ENCODE results near the gene NEURL3. TPM values are rescaled to one million over a fixed set of nuclear protein-coding genes. Genes with fewer than 3 reads are reported as not detected.

Gene NEURL3
- total and polyA plus RNA-seq, 2 experiments from 2014 or later = not detected

- peak overlapping the region; percentile 83 for H3K9ac ChIP-seq
- H3K27ac ChIP-seq = no peak overlapping the region
- peak overlapping the region; percentile 71 for H3K4me2 ChIP-seq (ENCODE audit: unreplicated experiment)
- H3K9me2 ChIP-seq (ENCODE audit: insufficient read depth) = no peaks in the 10 kb centered on the region
- DNase-seq = peak; percentile 66
- H3K27me3 ChIP-seq (replicated peaks; ENCODE audit: insufficient read depth) = no peaks in the 10 kb centered on the region
- peaks cover 48% of the 10 kb centered on the region for H3K4me1 ChIP-seq (ENCODE audit: insufficient read depth)
- no peaks in the 10 kb centered on the region for H3K9me3 ChIP-seq (ENCODE audit: low read depth)
- WGBS, 2 experiments (ENCODE audit: low coverage in 1 of 2, low lambda C conversion rate in 2 of 2, missing lambda C conversion rate in 2 of 2) = 28 to 36% methylated on average over 22 to 24 of the region's 24 CpGs
- H3F3A ChIP-seq (ENCODE audit: insufficient read depth) = peaks cover 38% of the 10 kb centered on the region
- H4K20me1 ChIP-seq (ENCODE audit: insufficient read depth) = 0 out of 2 replicates have a peak, but pooled peaks cover 5% of the 10 kb centered on the region
- TF ChIP-seq EZH2 (IDR thresholded peaks at IDR 0.05; ENCODE audit: insufficient read depth, poor library complexity, severe bottlenecking) (no peak), EZH2phosphoT487 (IDR thresholded peaks at IDR 0.05; ENCODE audit: insufficient read depth, low read depth) (no peak)
- no peaks in the 10 kb centered on the region for H3K36me3 ChIP-seq (ENCODE audit: low read depth)
- H3K79me2 ChIP-seq (ENCODE audit: insufficient read depth) = peaks cover 35% of the 10 kb centered on the region
- H2AFZ ChIP-seq = no peak overlapping the region
- in situ Hi-C loops (cut with MboI) = no loop called here
- peak overlapping the region; percentile 74 for H3K4me3 ChIP-seq
Observed at GRCh38 chr2:96538487-96539214, 33.5 kb upstream of the NEURL3 start.

- Histone ChIP-seq H3K79me2 (ENCODE audit: insufficient read depth) (peaks cover 28% of the 10 kb centered on the region), H4K20me1 (ENCODE audit: insufficient read depth) (0 out of 2 replicates have a peak, but pooled peaks cover 5% of the 10 kb centered on the region), H3K27me3 (replicated peaks; ENCODE audit: insufficient read depth) (no peaks in the 10 kb centered on the region), H3K9me3 (ENCODE audit: low read depth) (no peaks in the 10 kb centered on the region), H3K9ac (peak overlapping the region; percentile 83), H3K27ac (no peak overlapping the region), H3K36me3 (ENCODE audit: low read depth) (no peaks in the 10 kb centered on the region), H3K4me3 (peak overlapping the region; percentile 74), H3K4me2 (ENCODE audit: unreplicated experiment) (peak overlapping the region; percentile 71), H3K4me1 (ENCODE audit: insufficient read depth) (peaks cover 55% of the 10 kb centered on the region), H2AFZ (no peak overlapping the region), H3K9me2 (ENCODE audit: insufficient read depth) (no peaks in the 10 kb centered on the region), H3F3A (ENCODE audit: insufficient read depth) (peaks cover 46% of the 10 kb centered on the region)
- 5 to 9% methylated on average over 32 to 36 of the region's 36 CpGs for WGBS, 2 experiments (ENCODE audit: low coverage in 1 of 2, low lambda C conversion rate in 2 of 2, missing lambda C conversion rate in 2 of 2)
- TF ChIP-seq EZH2 (IDR thresholded peaks at IDR 0.05; ENCODE audit: insufficient read depth, poor library complexity, severe bottlenecking) = no peak
- TF ChIP-seq EZH2phosphoT487 (IDR thresholded peaks at IDR 0.05; ENCODE audit: insufficient read depth, low read depth) = no peak
- DNase-seq = peak; percentile 39
- in situ Hi-C loops (cut with MboI) = no loop called here
Observed at GRCh38 chr2:96537734-96538486, 32.8 kb upstream of the NEURL3 start.

- peak; percentile 80 for DNase-seq
- H2AFZ ChIP-seq = peak overlapping the region; percentile 47
- TF ChIP-seq EZH2 (IDR thresholded peaks at IDR 0.05; ENCODE audit: insufficient read depth, poor library complexity, severe bottlenecking) = no peak
- no peak for TF ChIP-seq EZH2phosphoT487 (IDR thresholded peaks at IDR 0.05; ENCODE audit: insufficient read depth, low read depth)
Observed at GRCh38 chr2:96537066-96537733, 32.0 kb upstream of the NEURL3 start.

GRCh38 chr2:96536445-96537065 lies 31.4 kb upstream of the NEURL3 start, which contains the start of gene ARID5A:
Gene ARID5A (plus strand): TSS chr2:96536752. CDS start chr2:96536827, 75 bp downstream.
- in situ Hi-C loops (cut with MboI) = no loop called here
- Histone ChIP-seq H3K36me3 (ENCODE audit: low read depth) (no peaks in the 10 kb centered on the region), H3F3A (ENCODE audit: insufficient read depth) (peaks cover 49% of the 10 kb centered on the region), H3K4me2 (ENCODE audit: unreplicated experiment) (peak within 1 kb of the TSS; percentile 71), H3K9ac (peak within 1 kb of the TSS; percentile 83), H3K4me1 (ENCODE audit: insufficient read depth) (peaks cover 62% of the 10 kb centered on the region), H2AFZ (peak within 1 kb of the TSS; percentile 47), H3K9me2 (ENCODE audit: insufficient read depth) (no peaks in the 10 kb centered on the region), H3K27ac (peak within 1 kb of the TSS; percentile 34), H4K20me1 (ENCODE audit: insufficient read depth) (0 out of 2 replicates have a peak, but pooled peaks cover 5% of the 10 kb centered on the region), H3K27me3 (replicated peaks; ENCODE audit: insufficient read depth) (no peaks in the 10 kb centered on the region), H3K9me3 (ENCODE audit: low read depth) (no peaks in the 10 kb centered on the region), H3K4me3 (peak within 1 kb of the TSS; percentile 74), H3K79me2 (ENCODE audit: insufficient read depth) (peaks cover 26% of the 10 kb centered on the region)
- TF ChIP-seq EZH2 (IDR thresholded peaks at IDR 0.05; ENCODE audit: insufficient read depth, poor library complexity, severe bottlenecking) (no peak), EZH2phosphoT487 (IDR thresholded peaks at IDR 0.05; ENCODE audit: insufficient read depth, low read depth) (no peak)
- peak; percentile 93 for DNase-seq
- WGBS, 2 experiments (ENCODE audit: low coverage in 1 of 2, low lambda C conversion rate in 2 of 2, missing lambda C conversion rate in 2 of 2) = 2% methylated on average over 45 to 56 of the region's 69 CpGs

More at GRCh38 chr2:96537066-96537733, 32.0 kb upstream of the NEURL3 start:
- Histone ChIP-seq H3K4me3 (peak overlapping the region; percentile 74), H3K9me3 (ENCODE audit: low read depth) (no peaks in the 10 kb centered on the region), H3K27me3 (replicated peaks; ENCODE audit: insufficient read depth) (no peaks in the 10 kb centered on the region), H3K9ac (peak overlapping the region; percentile 83), H3K4me2 (ENCODE audit: unreplicated experiment) (peak overlapping the region; percentile 71), H3K79me2 (ENCODE audit: insufficient read depth) (peaks cover 26% of the 10 kb centered on the region), H3K9me2 (ENCODE audit: insufficient read depth) (no peaks in the 10 kb centered on the region), H3K27ac (peak overlapping the region; percentile 34), H3K36me3 (ENCODE audit: low read depth) (no peaks in the 10 kb centered on the region), H3K4me1 (ENCODE audit: insufficient read depth) (peaks cover 62% of the 10 kb centered on the region), H3F3A (ENCODE audit: insufficient read depth) (peaks cover 52% of the 10 kb centered on the region), H4K20me1 (ENCODE audit: insufficient read depth) (0 out of 2 replicates have a peak, but pooled peaks cover 5% of the 10 kb centered on the region)
- in situ Hi-C loops (cut with MboI) = no loop called here
- 1 to 2% methylated on average over 48 to 56 of the region's 61 CpGs for WGBS, 2 experiments (ENCODE audit: low coverage in 1 of 2, low lambda C conversion rate in 2 of 2, missing lambda C conversion rate in 2 of 2)

Measured in GM23248 (cell line).